Suprapubic skin (tissue), 4 donors: ENCODE results near the gene PTX4. TPM values are rescaled to one million over a fixed set of nuclear protein-coding genes. Genes with fewer than 3 reads are reported as not detected.

Experiments used
- DNase-seq, 2 donors: peaks; one replicate each; pipeline ENCODE4 v3.0.0-alpha.2; 2019; ENCODE audit warnings: low spot score in 2 of 2
- H3K27ac ChIP-seq: fragments of 200-600 bp; sonication (generic); one replicate; pipeline ENCODE4 v1.5.1; 2019
- H3K27me3 ChIP-seq: fragments of 200-600 bp; sonication (generic); one replicate; pipeline ENCODE4 v1.5.1; 2019
- H3K36me3 ChIP-seq: fragments of 200-600 bp; sonication (generic); one replicate; pipeline ENCODE4 v1.5.1; 2019
- H3K4me1 ChIP-seq: fragments of 200-600 bp; sonication (generic); one replicate; pipeline ENCODE4 v1.5.1; 2019
- H3K4me3 ChIP-seq: fragments of 200-600 bp; sonication (generic); one replicate; pipeline ENCODE4 v1.5.1; 2019; ENCODE audit warnings: mild to moderate bottlenecking
- H3K9me3 ChIP-seq: fragments of 200-600 bp; sonication (generic); one replicate; pipeline ENCODE4 v1.5.1; 2019
- EP300 ChIP-seq: sonication (generic); formaldehyde crosslinking; IDR thresholded peaks from one replicate; pipeline ENCODE4 v1.6.1; 2017; ENCODE audit warnings: antibody characterized with exemption
- POLR2A ChIP-seq, 2 donors: fragments of 450-650 bp; IDR thresholded peaks; one replicate each; pipeline ENCODE4 v1.6.1; 2017; ENCODE audit warnings: antibody characterized with exemption in 2 of 2, mild to moderate bottlenecking in 2 of 2, moderate library complexity in 2 of 2
- POLR2AphosphoS5 ChIP-seq, 3 donors: sonication (generic); formaldehyde crosslinking; IDR thresholded peaks; one replicate each; pipeline ENCODE4 v1.6.1; 2017; ENCODE audit warnings: antibody characterized with exemption in 3 of 3
- WGBS: methylation state at CpG from one replicate; pipeline ENCODE4 v1.1.5; 2018; 5-methylcytosine and 5-hydroxymethylcytosine counted together
- total RNA-seq, 4 donors: library from RNA; depleted of rRNA; stranded (reverse); fragments of >200 nt; gene quantifications; one replicate each; pipeline ENCODE4 v1.1.0, GENCODE V29; 2016
- TF ChIP-seq, protein P1 (sequence below), 2 donors: fragments of 200-600 bp in 1 of 2; fragments of 450-650 bp in 1 of 2; sonication (generic) in 1 of 2; IDR thresholded peaks; one replicate each; pipeline ENCODE4 v1.5.1; 2016 to 2019; ENCODE audit warnings: antibody characterized with exemption in 2 of 2, mild to moderate bottlenecking in 1 of 2, moderate library complexity in 1 of 2

Gene PTX4
- total RNA-seq, 4 donors from 2014 or later: not detected

GRCh38 chr16:1509307-1510221 lies 20.8 kb upstream of the PTX4 start:
- no peaks in the 10 kb centered on the region for H3K4me1 ChIP-seq
- H3K4me3 ChIP-seq: no peak overlapping the region
- WGBS: 73% methylated on average over 16 of the region's 44 CpGs
- H3K27ac ChIP-seq: no peak overlapping the region
- H3K27me3 ChIP-seq: no peaks in the 10 kb centered on the region
- no peak for DNase-seq
- TF ChIP-seq POLR2AphosphoS5 (IDR thresholded peaks at IDR 0.05): no peak
- TF ChIP-seq, protein P1, sequence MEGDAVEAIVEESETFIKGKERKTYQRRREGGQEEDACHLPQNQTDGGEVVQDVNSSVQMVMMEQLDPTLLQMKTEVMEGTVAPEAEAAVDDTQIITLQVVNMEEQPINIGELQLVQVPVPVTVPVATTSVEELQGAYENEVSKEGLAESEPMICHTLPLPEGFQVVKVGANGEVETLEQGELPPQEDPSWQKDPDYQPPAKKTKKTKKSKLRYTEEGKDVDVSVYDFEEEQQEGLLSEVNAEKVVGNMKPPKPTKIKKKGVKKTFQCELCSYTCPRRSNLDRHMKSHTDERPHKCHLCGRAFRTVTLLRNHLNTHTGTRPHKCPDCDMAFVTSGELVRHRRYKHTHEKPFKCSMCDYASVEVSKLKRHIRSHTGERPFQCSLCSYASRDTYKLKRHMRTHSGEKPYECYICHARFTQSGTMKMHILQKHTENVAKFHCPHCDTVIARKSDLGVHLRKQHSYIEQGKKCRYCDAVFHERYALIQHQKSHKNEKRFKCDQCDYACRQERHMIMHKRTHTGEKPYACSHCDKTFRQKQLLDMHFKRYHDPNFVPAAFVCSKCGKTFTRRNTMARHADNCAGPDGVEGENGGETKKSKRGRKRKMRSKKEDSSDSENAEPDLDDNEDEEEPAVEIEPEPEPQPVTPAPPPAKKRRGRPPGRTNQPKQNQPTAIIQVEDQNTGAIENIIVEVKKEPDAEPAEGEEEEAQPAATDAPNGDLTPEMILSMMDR (IDR thresholded peaks at IDR 0.05): no peak
- TF ChIP-seq EP300: no peak
- no peak for TF ChIP-seq POLR2A (IDR thresholded peaks at IDR 0.05)
- no peaks in the 10 kb centered on the region for H3K9me3 ChIP-seq
- H3K36me3 ChIP-seq: peaks cover 44% of the 10 kb centered on the region

GRCh38 chr16:1508494-1509187 lies 19.9 kb upstream of the PTX4 start:
- H3K9me3 ChIP-seq: no peaks in the 10 kb centered on the region
- TF ChIP-seq POLR2A (IDR thresholded peaks at IDR 0.05): no peak
- no peak for TF ChIP-seq EP300
- TF ChIP-seq, protein P1 (IDR thresholded peaks at IDR 0.05): no peak
- TF ChIP-seq POLR2AphosphoS5 (IDR thresholded peaks at IDR 0.05): no peak
- H3K27me3 ChIP-seq: no peaks in the 10 kb centered on the region
- H3K27ac ChIP-seq: no peak overlapping the region
- no peak overlapping the region for H3K4me3 ChIP-seq
- H3K4me1 ChIP-seq: no peaks in the 10 kb centered on the region
- no peak for DNase-seq
- H3K36me3 ChIP-seq: peaks cover 46% of the 10 kb centered on the region
- 82% methylated on average over 17 of the region's 24 CpGs for WGBS

GRCh38 chr16:1506494-1507213 lies 17.9 kb upstream of the PTX4 start:
- H3K4me3 ChIP-seq: no peak overlapping the region
- TF ChIP-seq POLR2AphosphoS5 (IDR thresholded peaks at IDR 0.05) (no peak), EP300 (no peak), POLR2A (IDR thresholded peaks at IDR 0.05) (no peak)
- TF ChIP-seq, protein P1 (IDR thresholded peaks at IDR 0.05): no peak
- no peaks in the 10 kb centered on the region for H3K27me3 ChIP-seq
- H3K9me3 ChIP-seq: no peaks in the 10 kb centered on the region
- peaks cover 64% of the 10 kb centered on the region for H3K36me3 ChIP-seq
- DNase-seq: no peak
- H3K27ac ChIP-seq: no peak overlapping the region
- 86% methylated on average over 14 of the region's 37 CpGs for WGBS
- H3K4me1 ChIP-seq: no peaks in the 10 kb centered on the region

- H3K4me3 ChIP-seq: no peak overlapping the region
- TF ChIP-seq EP300: no peak
- TF ChIP-seq POLR2AphosphoS5 (IDR thresholded peaks at IDR 0.05): no peak
- TF ChIP-seq POLR2A (IDR thresholded peaks at IDR 0.05): no peak
- TF ChIP-seq, protein P1 (IDR thresholded peaks at IDR 0.05): no peak
- H3K9me3 ChIP-seq: no peaks in the 10 kb centered on the region
- WGBS: 100% methylated on average over 1 of the region's 22 CpGs
- H3K27me3 ChIP-seq: no peaks in the 10 kb centered on the region
- H3K36me3 ChIP-seq: peaks cover 64% of the 10 kb centered on the region
- DNase-seq: no peak
- H3K27ac ChIP-seq: no peak overlapping the region
- H3K4me1 ChIP-seq: no peaks in the 10 kb centered on the region
These were observed 17.2 kb upstream of the PTX4 start for GRCh38 chr16:1505912-1506311.
